Ascending aorta (tissue), 2 donors: Measurements from ENCODE around the gene HPD. TPM values are rescaled to one million over a fixed set of nuclear protein-coding genes. Genes with fewer than 3 reads are reported as not detected.
A peak's percentile ranks its signal among the peaks of the same experiment; 100 is the strongest.

ENCODE experiments used
- DNase-seq, 2 donors: peaks; one replicate each; pipeline ENCODE4 v3.0.0-alpha.2; 2019; ENCODE audit warnings: low spot score in 2 of 2
- H3K27ac ChIP-seq, 2 donors: fragments of 200-600 bp; sonication (generic); one replicate each; pipeline ENCODE4 v1.5.1; 2016 to 2017; ENCODE audit warnings: mild to moderate bottlenecking in 1 of 2
- H3K27me3 ChIP-seq: fragments of 200-600 bp; sonication (generic); one replicate; pipeline ENCODE4 v1.5.1; 2017
- H3K36me3 ChIP-seq, 2 donors: fragments of 200-600 bp; sonication (generic); one replicate each; pipeline ENCODE4 v1.5.1; 2016
- H3K4me1 ChIP-seq, 2 donors: fragments of 200-600 bp; sonication (generic); one replicate each; pipeline ENCODE4 v1.5.1; 2016 to 2017; ENCODE audit warnings: mild to moderate bottlenecking in 1 of 2
- H3K4me3 ChIP-seq, 2 donors: fragments of 200-600 bp; sonication (generic); one replicate each; pipeline ENCODE4 v1.5.1; 2016 to 2017; ENCODE audit warnings: mild to moderate bottlenecking in 1 of 2
- H3K9me3 ChIP-seq, 2 donors: fragments of 200-600 bp; sonication (generic); one replicate each; pipeline ENCODE4 v1.5.1; 2016
- CTCF ChIP-seq, 3 experiments: fragments of 200-600 bp in 2 of 3; fragments of 450-650 bp in 1 of 3; sonication (generic) in 2 of 3; IDR thresholded peaks; one replicate each; pipeline ENCODE4 v1.5.1; 2016 to 2019; ENCODE audit warnings: antibody characterized with exemption in 3 of 3, mild to moderate bottlenecking in 1 of 3, moderate library complexity in 1 of 3
- intact Hi-C: fragments of 100-400 bp; cut with DNase I; formaldehyde crosslinking; loops from one replicate; pipeline ENCODE4 v1.15.1; 2023
- total RNA-seq: library from RNA; depleted of rRNA; stranded (reverse); fragments of >200 nt; gene quantifications from one replicate; pipeline ENCODE4 v1.1.0, GENCODE V29; 2016

HPD gene
- total RNA-seq, 1 donor from 2014 or later, result 0.96 TPM

- Histone ChIP-seq H3K27ac (no peak overlapping the region), H3K36me3 (peaks cover 67 to 73% of the 10 kb centered on the region in 2 donors), H3K4me3 (no peak overlapping the region), H3K4me1 (peaks cover 24 to 29% of the 10 kb centered on the region in 2 donors), H3K27me3 (no peaks in the 10 kb centered on the region), H3K9me3 (no peaks in the 10 kb centered on the region)
- DNase-seq, result no peak
- intact Hi-C loops, result no loop called here
- TF ChIP-seq CTCF (IDR thresholded peaks at IDR 0.05), result no peak
These were observed 44.1 kb downstream of the HPD start for GRCh38 chr12:121814429-121815119.

- Histone ChIP-seq H3K4me3 (no peak overlapping the region), H3K27me3 (no peaks in the 10 kb centered on the region), H3K36me3 (peaks cover 67 to 73% of the 10 kb centered on the region in 2 donors), H3K4me1 (peaks cover 24 to 29% of the 10 kb centered on the region in 2 donors), H3K9me3 (no peaks in the 10 kb centered on the region), H3K27ac (no peak overlapping the region)
- no peak for TF ChIP-seq CTCF (IDR thresholded peaks at IDR 0.05)
- DNase-seq, result no peak
- intact Hi-C loops, result loop anchor here (2.0 kb wide), 2 partner anchors 75 to 117 kb away; partner anchors contain the start of gene PSMD9
These were observed 44.7 kb downstream of the HPD start for GRCh38 chr12:121813951-121814350.

DNA sequence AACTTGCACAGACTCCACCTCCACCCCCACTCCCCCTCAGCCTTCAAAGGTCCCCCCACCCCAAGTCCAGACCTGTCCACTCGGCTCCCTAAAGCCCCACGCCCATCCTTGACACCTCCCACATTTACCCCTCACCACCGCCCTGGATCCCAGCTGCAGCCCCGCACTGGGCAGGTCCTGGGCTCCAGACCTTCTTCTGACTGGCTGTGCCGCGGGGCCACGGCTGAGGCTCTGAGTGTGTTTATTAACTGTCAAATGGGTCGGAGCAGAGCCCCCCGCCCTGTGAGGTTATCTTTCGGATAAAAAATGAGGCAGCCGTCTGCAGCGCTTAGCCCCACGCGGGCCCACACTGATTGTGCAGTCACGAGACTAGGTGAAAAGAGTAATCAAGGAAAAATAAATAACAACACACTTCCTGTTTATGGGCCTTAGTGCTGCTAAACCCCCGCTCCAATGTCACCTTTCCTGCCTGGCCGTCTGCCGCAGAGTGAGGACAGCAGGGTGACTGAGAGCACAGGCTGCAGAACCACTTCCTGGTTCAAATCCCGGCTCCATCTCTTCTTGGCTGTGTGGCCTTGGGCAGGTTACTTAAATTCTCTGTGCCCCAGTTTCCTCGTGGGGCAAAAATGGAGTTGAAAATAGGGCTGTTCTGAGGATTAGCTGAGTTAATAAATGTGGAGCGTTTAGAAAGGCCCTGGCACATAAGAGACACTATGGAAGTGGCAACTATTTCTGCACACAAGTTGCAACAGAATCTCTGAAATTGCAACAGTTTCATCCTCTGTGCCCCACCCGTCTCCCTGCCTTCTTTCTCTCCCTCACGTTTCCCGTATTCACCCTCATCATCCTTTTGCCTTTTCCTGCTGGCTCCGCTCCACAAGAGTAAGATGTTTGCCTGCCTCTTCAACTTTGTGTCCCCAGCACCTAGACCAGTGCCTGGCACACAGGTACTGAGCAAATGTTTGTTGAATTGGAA is 45.5 kb downstream of the HPD start:
- Histone ChIP-seq H3K4me1 (peaks cover 24 to 29% of the 10 kb centered on the region in 2 donors), H3K4me3 (peak overlapping the region; percentile 63 to 69), H3K9me3 (no peaks in the 10 kb centered on the region), H3K36me3 (peaks cover 67 to 72% of the 10 kb centered on the region in 2 donors), H3K27ac (no peak overlapping the region), H3K27me3 (no peaks in the 10 kb centered on the region)
- no peak for DNase-seq
- no peak for TF ChIP-seq CTCF (IDR thresholded peaks at IDR 0.05)
- intact Hi-C loops, result loop anchor here (1.0 to 2.0 kb wide), 4 partner anchors 19 to 116 kb away; partner anchors contain the start of gene PSMD9

GRCh38 chr12:121812320-121812871 is 46.3 kb downstream of the HPD start:
- Histone ChIP-seq H3K27ac (peak overlapping the region in 1 of 2 donors; percentile 80), H3K4me1 (peaks cover 24 to 33% of the 10 kb centered on the region in 2 donors), H3K36me3 (peaks cover 63 to 68% of the 10 kb centered on the region in 2 donors), H3K4me3 (peak overlapping the region; percentile 63 to 69), H3K9me3 (no peaks in the 10 kb centered on the region), H3K27me3 (no peaks in the 10 kb centered on the region)
- no peak for TF ChIP-seq CTCF (IDR thresholded peaks at IDR 0.05)
- intact Hi-C loops, result loop anchor here (1.0 to 2.0 kb wide), 4 partner anchors 18 to 116 kb away; partner anchors contain the start of gene PSMD9
- no peak for DNase-seq
